CD14-positive monocyte (primary cell): ENCODE results near the gene NLRP14. TPM values are rescaled to one million over a fixed set of nuclear protein-coding genes. Genes with fewer than 3 reads are reported as not detected.

ENCODE experiments used
- DNase-seq, 3 donors: peaks; one replicate each; pipeline ENCODE4 v3.0.0-alpha.2; 2011 to 2022
- H2AFZ ChIP-seq: 2 replicates; pipeline ENCODE4 v1.6.0; 2012; ENCODE audit warnings: mild to moderate bottlenecking, low read depth, low read length, inconsistent platforms; ENCODE audit not compliant: insufficient read depth, poor library complexity, severe bottlenecking
- H3K27ac ChIP-seq, 2 donors: 1 replicate in 1 of 2; 2 replicates in 1 of 2; pipeline ENCODE4 v1.5.1; 2012 to 2013; ENCODE audit warnings: low read length in 2 of 2, control low read depth in 1 of 2, inconsistent platforms in 1 of 2, low read depth in 1 of 2, mild to moderate bottlenecking in 1 of 2
- H3K27me3 ChIP-seq, 2 donors: one replicate each; pipeline versions ENCODE4 v1.6.0 to v1.6.1; 2011 to 2013; ENCODE audit warnings: low read length in 2 of 2; ENCODE audit not compliant: control insufficient read depth in 2 of 2, insufficient read depth in 2 of 2
- H3K36me3 ChIP-seq, 2 donors: replicated peaks in 1 of 2; 1 replicate in 1 of 2; 2 replicates in 1 of 2; pipeline versions ENCODE4 v1.5.1 to v1.6.1; 2012 to 2013; ENCODE audit warnings: low read length in 2 of 2, control low read depth in 1 of 2, inconsistent platforms in 1 of 2, mild to moderate bottlenecking in 1 of 2; ENCODE audit not compliant: insufficient read depth in 2 of 2, control insufficient read depth in 1 of 2
- H3K4me1 ChIP-seq, 2 donors: 1 replicate in 1 of 2; 2 replicates in 1 of 2; pipeline versions ENCODE4 v1.5.1 to v1.6.1; 2012 to 2013; ENCODE audit warnings: low read length in 2 of 2, control low read depth in 1 of 2, inconsistent platforms in 1 of 2, mild to moderate bottlenecking in 1 of 2, moderate library complexity in 1 of 2; ENCODE audit not compliant: insufficient read depth in 2 of 2, control insufficient read depth in 1 of 2
- H3K4me2 ChIP-seq: replicated peaks from 2 replicates; pipeline ENCODE3; 2012; ENCODE audit warnings: low read length, moderate library complexity, mild to moderate bottlenecking; ENCODE audit not compliant: poor library complexity, severe bottlenecking; ENCODE audit errors: extremely low read depth
- H3K4me3 ChIP-seq, 3 experiments: fragments of 200-600 bp in 1 of 3; sonication (generic) in 1 of 3; replicated peaks in 1 of 3; 1 replicate in 2 of 3; 2 replicates in 1 of 3; pipeline ENCODE4 v1.5.1; 2011 to 2013; ENCODE audit warnings: low read length in 3 of 3, mild to moderate bottlenecking in 3 of 3, control low read depth in 2 of 3, low read depth in 2 of 3, inconsistent platforms in 1 of 3, moderate library complexity in 1 of 3
- H3K79me2 ChIP-seq: 2 replicates; pipeline ENCODE4 v1.6.0; 2012; ENCODE audit warnings: mild to moderate bottlenecking, control low read depth, inconsistent platforms, low read length, moderate library complexity; ENCODE audit not compliant: insufficient read depth
- H3K9ac ChIP-seq: 2 replicates; pipeline ENCODE4 v1.6.0; 2017; ENCODE audit warnings: low read length, mild to moderate bottlenecking; ENCODE audit not compliant: insufficient read depth, poor library complexity, severe bottlenecking
- H3K9me3 ChIP-seq, 2 donors: replicated peaks in 1 of 2; 1 replicate in 1 of 2; 2 replicates in 1 of 2; pipeline versions ENCODE4 v1.5.1 to v1.6.1; 2012 to 2013; ENCODE audit warnings: low read length in 2 of 2, control low read depth in 1 of 2; ENCODE audit not compliant: control insufficient read depth in 1 of 2, insufficient read depth in 1 of 2
- H4K20me1 ChIP-seq: 2 replicates; pipeline ENCODE4 v1.6.0; 2012; ENCODE audit warnings: mild to moderate bottlenecking, low read length, control low read depth, moderate library complexity; ENCODE audit not compliant: insufficient read depth
- H3K27ac Mint-ChIP-seq, 7 donors: one replicate each; pipeline ENCODE4 v1.8.0; 2020; ENCODE audit warnings: mild to moderate bottlenecking in 7 of 7, mixed read lengths in 7 of 7, moderate library complexity in 6 of 7, inconsistent platforms in 2 of 7
- H3K27me3 Mint-ChIP-seq, 3 donors: one replicate each; pipeline ENCODE4 v1.8.0; 2021 to 2022; ENCODE audit warnings: low read depth in 3 of 3, mild to moderate bottlenecking in 3 of 3, mixed read lengths in 3 of 3, moderate library complexity in 3 of 3, inconsistent platforms in 1 of 3
- H3K36me3 Mint-ChIP-seq, 2 donors: one replicate each; pipeline ENCODE4 v1.8.0; 2020; ENCODE audit warnings: mixed read lengths in 2 of 2, inconsistent platforms in 1 of 2, mild to moderate bottlenecking in 1 of 2
- H3K4me1 Mint-ChIP-seq: one replicate; pipeline ENCODE4 v1.8.0; 2020; ENCODE audit warnings: mild to moderate bottlenecking, mixed read lengths
- H3K4me3 Mint-ChIP-seq, 2 donors: one replicate each; pipeline ENCODE4 v1.8.0; 2020; ENCODE audit warnings: mild to moderate bottlenecking in 2 of 2, mixed read lengths in 2 of 2, moderate library complexity in 1 of 2
- H3K9me3 Mint-ChIP-seq, 7 donors: one replicate each; pipeline ENCODE4 v1.8.0; 2020 to 2022; ENCODE audit warnings: mixed read lengths in 7 of 7, mild to moderate bottlenecking in 6 of 7, moderate library complexity in 6 of 7, inconsistent platforms in 2 of 7
- WGBS: methylation state at CpG from one replicate; pipeline ENCODE4 v1.1.5; 2013; ENCODE audit warnings: missing lambda C conversion rate; ENCODE audit not compliant: insufficient coverage; 5-methylcytosine and 5-hydroxymethylcytosine counted together
- intact Hi-C, 2 donors: fragments of 100-400 bp; cut with micrococcal nuclease; formaldehyde crosslinking; loops; one replicate each; pipeline versions ENCODE4 v1.15.0 to v1.15.1; 2023
- polyA plus RNA-seq, 3 donors: library from polyadenylated mRNA; depleted of rRNA in 1 of 3; unstranded in 2 of 3; stranded (reverse) in 1 of 3; fragments of 300-500 nt in 2 of 3; fragments of >200 nt in 1 of 3; fragmentation: Illumina TruSeq in 2 of 3; gene quantifications; 1 replicate in 2 of 3; 2 replicates in 1 of 3; pipeline ENCODE4 v1.2.3, GENCODE V29; 2012 to 2021
- TF ChIP-seq, protein P1 (sequence below): fragments of 200-600 bp; IDR thresholded peaks from one replicate; pipeline ENCODE4 v1.8.0; 2022; ENCODE audit warnings: antibody characterized with exemption, mild to moderate bottlenecking

The NLRP14 gene
- polyA plus RNA-seq, 3 donors = not detected

DNA sequence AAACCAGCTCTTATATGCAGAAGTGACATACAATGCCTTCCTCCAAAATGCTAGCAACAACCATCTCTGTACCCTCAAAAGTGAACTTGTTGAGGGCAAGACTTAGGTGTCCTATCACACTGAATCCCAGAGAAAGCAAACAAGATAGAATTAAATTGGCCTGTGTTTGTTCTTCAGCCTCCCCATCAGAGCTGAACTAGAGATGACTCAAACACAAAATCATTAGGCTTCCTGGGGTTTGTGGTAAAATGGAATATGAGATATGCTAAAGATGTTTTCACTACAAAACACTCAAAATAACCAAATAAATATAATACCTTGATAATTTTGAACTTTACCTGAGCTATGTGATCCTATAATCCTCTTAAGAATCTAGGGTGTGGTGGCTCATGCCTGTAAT, 31.8 kb upstream of the NLRP14 start:
- Histone ChIP-seq H3K9ac (no peak overlapping the region), H3K27me3 (no peaks in the 10 kb centered on the region), H3K27ac (no peak overlapping the region), H3K36me3 (no peaks in the 10 kb centered on the region), H3K9me3 (no peaks in the 10 kb centered on the region), H3K79me2 (no peaks in the 10 kb centered on the region), H3K4me1 (no peaks in the 10 kb centered on the region), H4K20me1 (no peaks in the 10 kb centered on the region), H3K4me2 (no peak overlapping the region), H3K4me3 (no peak overlapping the region), H2AFZ (no peak overlapping the region)
- intact Hi-C loops = no loop called here
- Mint-ChIP-seq H3K4me3 (no peak overlapping the region), H3K9me3 (peaks cover 2 to 5% (median 4%) of the 10 kb centered on the region in 7 donors), H3K27me3 (peaks cover 0 to 2% (median 0%) of the 10 kb centered on the region in 3 donors), H3K36me3 (no peaks in the 10 kb centered on the region), H3K4me1 (no peaks in the 10 kb centered on the region), H3K27ac (no peak overlapping the region)
- no peak for DNase-seq
- TF ChIP-seq, protein P1, sequence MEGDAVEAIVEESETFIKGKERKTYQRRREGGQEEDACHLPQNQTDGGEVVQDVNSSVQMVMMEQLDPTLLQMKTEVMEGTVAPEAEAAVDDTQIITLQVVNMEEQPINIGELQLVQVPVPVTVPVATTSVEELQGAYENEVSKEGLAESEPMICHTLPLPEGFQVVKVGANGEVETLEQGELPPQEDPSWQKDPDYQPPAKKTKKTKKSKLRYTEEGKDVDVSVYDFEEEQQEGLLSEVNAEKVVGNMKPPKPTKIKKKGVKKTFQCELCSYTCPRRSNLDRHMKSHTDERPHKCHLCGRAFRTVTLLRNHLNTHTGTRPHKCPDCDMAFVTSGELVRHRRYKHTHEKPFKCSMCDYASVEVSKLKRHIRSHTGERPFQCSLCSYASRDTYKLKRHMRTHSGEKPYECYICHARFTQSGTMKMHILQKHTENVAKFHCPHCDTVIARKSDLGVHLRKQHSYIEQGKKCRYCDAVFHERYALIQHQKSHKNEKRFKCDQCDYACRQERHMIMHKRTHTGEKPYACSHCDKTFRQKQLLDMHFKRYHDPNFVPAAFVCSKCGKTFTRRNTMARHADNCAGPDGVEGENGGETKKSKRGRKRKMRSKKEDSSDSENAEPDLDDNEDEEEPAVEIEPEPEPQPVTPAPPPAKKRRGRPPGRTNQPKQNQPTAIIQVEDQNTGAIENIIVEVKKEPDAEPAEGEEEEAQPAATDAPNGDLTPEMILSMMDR = no peak

DNA sequence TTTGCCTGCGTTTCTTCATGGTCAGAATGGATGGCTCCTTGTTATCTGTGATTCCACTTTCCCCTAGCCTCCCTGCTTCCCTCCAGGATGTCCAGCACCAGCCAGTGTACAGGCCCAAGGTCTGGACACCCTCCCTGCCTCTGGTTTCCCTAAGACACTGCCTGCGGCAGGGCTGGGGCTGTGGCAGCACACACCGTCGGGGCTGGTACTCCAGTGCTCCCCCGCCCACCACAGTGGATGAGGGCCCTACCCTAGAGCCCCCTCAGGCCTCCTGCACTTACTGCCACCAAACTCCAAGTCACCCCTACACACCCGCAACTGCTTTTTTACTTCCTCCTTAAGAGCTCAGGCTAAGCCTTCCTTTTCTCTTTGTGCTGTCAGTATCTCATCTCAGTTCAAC, 29.1 kb upstream of the NLRP14 start:
- Histone ChIP-seq H4K20me1 (no peaks in the 10 kb centered on the region), H3K79me2 (no peaks in the 10 kb centered on the region), H3K27ac (no peak overlapping the region), H3K4me2 (no peak overlapping the region), H3K4me3 (no peak overlapping the region), H3K27me3 (no peaks in the 10 kb centered on the region), H3K9me3 (no peaks in the 10 kb centered on the region), H3K36me3 (no peaks in the 10 kb centered on the region), H3K9ac (no peak overlapping the region), H3K4me1 (no peaks in the 10 kb centered on the region), H2AFZ (no peak overlapping the region)
- peaks cover 0 to 4% (median 1%) of the 10 kb centered on the region in 7 donors for H3K9me3 Mint-ChIP-seq
- 75% methylated on average over 5 of the region's 6 CpGs for WGBS
- TF ChIP-seq, protein P1 = no peak
- H3K4me1 Mint-ChIP-seq = no peaks in the 10 kb centered on the region
- peaks cover 0 to 2% (median 0%) of the 10 kb centered on the region in 3 donors for H3K27me3 Mint-ChIP-seq
- no peak overlapping the region for H3K4me3 Mint-ChIP-seq
- H3K36me3 Mint-ChIP-seq = no peaks in the 10 kb centered on the region
- intact Hi-C loops = no loop called here
- no peak for DNase-seq
- H3K27ac Mint-ChIP-seq = no peak overlapping the region
